Neuron (in vitro differentiated cells): ENCODE results near the gene APOC3.
"Not testable (repeated sequence)": the region's sequence is repeated elsewhere in the genome, so short reads cannot be mapped to it uniquely, and the experiment has no call there.

Experiments used
- H2AFZ ChIP-seq: one replicate; pipeline ENCODE4 v1.6.1; 2013; ENCODE audit warnings: low read depth, mild to moderate bottlenecking, inconsistent platforms, low read length, moderate library complexity
- H3K27me3 ChIP-seq: one replicate; pipeline ENCODE4 v1.6.1; 2013; ENCODE audit warnings: low read length; ENCODE audit not compliant: insufficient read depth
- H3K36me3 ChIP-seq: one replicate; pipeline ENCODE4 v1.6.1; 2013; ENCODE audit warnings: low read length; ENCODE audit not compliant: insufficient read depth
- H3K4me1 ChIP-seq: one replicate; pipeline ENCODE4 v1.6.1; 2013; ENCODE audit warnings: low read length; ENCODE audit not compliant: insufficient read depth
- H3K4me3 ChIP-seq: 2 replicates; pipeline ENCODE4 v1.5.1; 2013; ENCODE audit warnings: mild to moderate bottlenecking, low read length, moderate library complexity
- H3K9me3 ChIP-seq: one replicate; pipeline ENCODE4 v1.6.1; 2013; ENCODE audit warnings: low read length

The APOC3 gene

DNA sequence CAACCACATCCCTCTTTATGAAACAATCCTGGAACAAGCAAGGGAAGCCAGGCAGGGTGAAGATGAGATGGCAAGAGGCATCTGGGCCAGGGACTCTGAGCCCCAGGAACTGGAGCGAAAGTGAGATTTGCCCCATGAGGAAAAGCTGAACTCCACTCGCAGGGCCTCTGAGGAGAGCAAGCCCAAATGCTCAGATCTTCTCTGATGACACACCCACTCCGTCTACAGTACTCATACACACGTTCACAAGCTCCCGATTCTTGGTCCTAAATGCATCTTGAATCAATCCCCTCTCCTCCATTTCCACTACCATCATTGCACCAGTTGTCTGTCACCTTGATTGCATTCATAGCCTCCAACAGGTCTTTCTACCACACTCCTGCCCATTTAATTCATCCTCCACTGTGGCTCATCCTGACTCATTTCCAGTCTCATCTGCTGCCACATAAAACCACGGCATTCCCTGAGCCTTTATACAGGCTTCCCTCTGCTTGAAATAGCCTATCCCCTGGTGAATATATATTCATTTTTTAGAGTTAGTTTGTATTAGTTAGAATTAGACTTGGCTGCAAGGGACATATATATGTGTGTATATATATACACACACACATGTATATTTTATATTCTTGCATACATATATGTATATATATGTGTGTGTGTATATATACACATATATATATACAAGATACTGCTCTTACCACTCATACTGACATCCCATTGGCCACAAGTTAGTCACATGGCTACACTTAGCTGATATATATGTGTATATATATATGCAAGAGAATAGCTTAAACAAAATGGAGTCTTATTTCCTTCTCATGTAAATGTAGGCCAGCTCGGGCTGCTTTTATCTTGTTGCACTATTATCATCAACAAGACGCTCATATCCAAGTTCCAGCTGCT, 36.6 kb upstream of the APOC3 start:
- H3K4me3 ChIP-seq = no peak overlapping the region
- no peaks in the 10 kb centered on the region for H3K9me3 ChIP-seq
- no peaks in the 10 kb centered on the region for H3K36me3 ChIP-seq
- no peak overlapping the region for H2AFZ ChIP-seq
- no peaks in the 10 kb centered on the region for H3K27me3 ChIP-seq
- H3K4me1 ChIP-seq = peaks cover 5% of the 10 kb centered on the region

DNA sequence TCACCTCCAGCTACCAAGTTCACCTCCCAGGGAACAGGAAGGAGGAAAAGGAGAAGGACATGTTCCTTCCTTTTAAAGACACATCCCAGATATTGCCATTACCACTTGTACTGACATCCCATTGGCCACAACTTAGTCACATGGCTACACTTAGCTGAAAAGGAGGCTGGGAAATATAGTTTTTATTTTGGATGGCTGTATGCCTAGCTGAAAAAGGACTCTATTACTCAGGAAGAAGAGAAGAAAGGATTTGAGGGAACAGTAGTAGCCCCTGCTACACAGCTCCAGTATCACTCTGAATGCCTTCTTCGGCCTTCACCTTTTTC, 36.0 kb upstream of the APOC3 start:
- Histone ChIP-seq H2AFZ (no peak overlapping the region), H3K4me3 (no peak overlapping the region), H3K36me3 (no peaks in the 10 kb centered on the region), H3K4me1 (no peaks in the 10 kb centered on the region), H3K9me3 (no peaks in the 10 kb centered on the region), H3K27me3 (no peaks in the 10 kb centered on the region)

DNA sequence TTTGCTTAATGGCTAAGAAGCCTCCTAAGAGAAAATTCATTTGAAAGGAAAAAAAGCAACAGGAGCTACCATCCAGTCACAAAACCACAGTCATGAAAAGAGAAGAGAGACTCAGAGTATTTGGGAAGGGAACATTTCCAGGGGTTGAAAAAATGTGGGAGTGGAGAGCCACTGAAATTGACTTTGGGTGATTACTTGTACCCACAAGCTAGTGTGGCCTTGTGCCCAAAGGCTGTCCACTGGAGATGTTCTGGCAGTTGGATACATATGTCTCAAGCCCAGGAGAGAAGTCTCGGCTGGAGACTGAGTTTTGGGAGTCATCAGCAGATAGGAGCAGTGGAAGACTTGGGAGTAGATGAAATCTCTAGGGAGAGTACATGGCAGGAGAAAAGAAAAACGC, 34.9 kb upstream of the APOC3 start:
- Histone ChIP-seq H3K4me3 (no peak overlapping the region), H3K27me3 (no peaks in the 10 kb centered on the region), H3K4me1 (no peaks in the 10 kb centered on the region), H2AFZ (no peak overlapping the region), H3K9me3 (no peaks in the 10 kb centered on the region), H3K36me3 (no peaks in the 10 kb centered on the region)

DNA sequence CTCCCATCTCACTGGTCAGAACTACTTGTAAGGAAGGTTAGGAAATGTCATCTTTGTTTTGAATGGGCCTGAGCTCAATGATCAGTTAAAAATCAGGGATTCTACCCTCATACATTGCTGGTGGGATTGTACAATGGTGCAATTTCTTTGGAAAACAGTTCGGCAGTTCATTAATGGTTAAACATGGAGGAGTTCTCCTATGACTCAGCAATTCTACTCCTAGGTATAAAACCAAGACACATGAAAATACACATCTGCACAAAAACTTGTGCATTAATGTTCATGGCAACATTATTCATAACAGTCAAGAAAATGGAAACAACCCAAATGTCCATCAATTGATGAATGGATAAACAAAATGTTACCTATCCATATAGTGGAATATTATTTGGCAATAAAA, 33.2 kb upstream of the APOC3 start:
- Histone ChIP-seq H3K36me3 (no peaks in the 10 kb centered on the region), H3K4me3 (no peak overlapping the region), H3K4me1 (no peaks in the 10 kb centered on the region), H3K9me3 (no peaks in the 10 kb centered on the region), H2AFZ (no peak overlapping the region), H3K27me3 (no peaks in the 10 kb centered on the region)

DNA sequence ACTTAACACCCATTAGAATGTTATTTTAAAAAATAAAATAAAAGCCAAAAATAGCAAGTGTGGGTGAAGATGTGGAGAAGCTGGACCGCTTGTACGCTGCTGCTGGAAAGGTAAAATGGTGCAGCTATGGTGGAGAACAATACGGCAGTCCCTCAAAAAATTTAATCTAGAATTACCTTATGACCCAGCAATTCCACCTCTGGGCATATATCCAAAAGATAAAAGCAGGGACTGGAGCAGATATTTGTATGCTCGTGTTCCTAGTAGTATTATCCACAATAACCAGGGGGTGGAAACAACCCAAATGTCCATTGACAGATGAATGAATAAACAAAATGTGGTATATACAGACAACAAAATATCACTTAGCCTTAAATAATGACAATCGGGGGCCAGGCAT, 31.9 kb upstream of the APOC3 start:
- no peak overlapping the region for H3K4me3 ChIP-seq
- H3K4me1 ChIP-seq = no peaks in the 10 kb centered on the region
- no peaks in the 10 kb centered on the region for H3K27me3 ChIP-seq
- H3K9me3 ChIP-seq = no peaks in the 10 kb centered on the region
- no peaks in the 10 kb centered on the region for H3K36me3 ChIP-seq
- H2AFZ ChIP-seq = no peak overlapping the region

DNA sequence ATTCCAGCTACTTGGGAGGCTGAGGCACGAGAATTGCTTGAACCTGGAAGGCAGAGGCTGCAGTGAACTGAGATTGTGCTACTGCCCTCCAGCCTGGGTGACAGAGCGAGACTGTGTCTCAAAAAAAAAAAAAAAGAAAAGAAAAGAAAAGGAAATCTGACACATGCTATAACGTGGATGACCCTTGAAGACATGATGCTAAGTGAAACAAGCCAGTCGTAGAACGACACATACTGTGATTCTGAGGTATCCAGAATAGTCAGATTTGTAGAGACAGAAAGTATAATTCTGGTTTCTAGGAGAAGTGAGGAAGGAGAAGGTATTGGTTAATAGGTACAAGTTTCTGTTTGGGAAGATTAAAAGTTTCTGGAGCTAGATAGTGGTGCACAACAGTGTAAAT, 31.3 kb upstream of the APOC3 start:
- no peak overlapping the region for H2AFZ ChIP-seq
- H3K36me3 ChIP-seq = no peaks in the 10 kb centered on the region
- no peaks in the 10 kb centered on the region for H3K27me3 ChIP-seq
- H3K4me3 ChIP-seq = no peak overlapping the region
- no peaks in the 10 kb centered on the region for H3K4me1 ChIP-seq
- no peaks in the 10 kb centered on the region for H3K9me3 ChIP-seq

DNA sequence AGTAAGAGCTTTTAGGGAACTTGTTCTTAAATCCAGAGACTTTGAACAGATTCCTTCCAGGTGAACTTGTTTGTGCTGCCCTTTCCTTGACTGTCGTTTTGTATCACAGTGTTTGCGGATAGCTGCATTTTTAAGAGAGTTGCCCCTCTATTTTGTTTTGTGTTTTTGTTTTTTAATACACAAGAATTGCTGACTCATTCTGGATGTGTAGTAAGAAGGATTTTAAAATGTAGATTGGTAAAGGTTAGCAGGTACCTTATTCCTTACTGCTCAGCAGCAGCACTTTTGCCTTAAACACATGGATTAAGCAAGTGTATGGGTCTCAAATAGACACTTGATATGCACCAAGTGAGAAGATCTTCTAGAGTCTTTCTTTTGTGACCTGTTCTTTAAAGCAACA, 29.1 kb upstream of the APOC3 start:
- H3K36me3 ChIP-seq = no peaks in the 10 kb centered on the region
- no peak overlapping the region for H3K4me3 ChIP-seq
- H2AFZ ChIP-seq = no peak overlapping the region
- H3K9me3 ChIP-seq = no peaks in the 10 kb centered on the region
- no peaks in the 10 kb centered on the region for H3K27me3 ChIP-seq
- no peaks in the 10 kb centered on the region for H3K4me1 ChIP-seq

DNA sequence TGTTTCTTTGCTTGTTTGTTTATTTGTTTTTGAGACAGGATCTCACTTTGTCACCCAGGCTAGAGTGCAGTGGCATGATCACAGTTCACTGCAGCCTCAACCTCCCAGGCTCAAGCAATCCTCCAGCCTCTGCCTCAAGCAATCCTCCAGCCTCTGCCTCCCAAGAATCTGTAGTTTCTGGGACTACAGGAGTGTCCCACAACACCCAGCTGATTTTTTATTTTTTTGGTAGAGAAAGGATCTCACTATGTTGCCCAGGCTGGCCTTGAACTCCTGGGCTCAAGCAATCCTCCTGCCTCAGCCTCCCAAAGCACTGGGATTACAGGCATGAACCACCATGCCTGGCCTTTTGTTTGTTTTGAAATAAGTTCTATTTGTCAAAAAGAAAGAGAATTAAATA, 28.0 kb upstream of the APOC3 start:
- H3K4me3 ChIP-seq, H3K36me3 ChIP-seq, H2AFZ ChIP-seq, H3K4me1 ChIP-seq, H3K9me3 ChIP-seq, H3K27me3 ChIP-seq: not testable (repeated sequence)

DNA sequence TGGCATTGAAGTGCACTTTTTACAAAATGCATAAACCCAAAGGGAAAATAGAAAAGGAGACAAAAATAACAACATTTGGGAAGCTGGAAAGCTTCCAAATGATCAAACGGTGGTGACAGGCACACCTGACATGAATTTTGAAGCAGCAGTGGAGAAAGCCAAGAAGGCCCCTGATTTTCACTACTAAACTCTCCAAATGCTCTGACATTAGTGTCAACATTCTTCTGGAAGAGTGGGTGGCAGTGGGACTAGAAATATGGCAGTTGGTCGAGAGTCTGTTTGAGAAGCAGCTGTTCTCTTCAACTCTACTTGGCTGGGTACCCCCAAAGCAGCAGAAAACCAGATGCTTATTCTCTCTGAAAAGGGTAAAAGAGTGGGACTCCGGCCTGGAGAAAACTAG, 25.7 kb upstream of the APOC3 start:
- Histone ChIP-seq H3K9me3 (no peaks in the 10 kb centered on the region), H3K4me3 (no peak overlapping the region), H3K27me3 (no peaks in the 10 kb centered on the region), H3K4me1 (no peaks in the 10 kb centered on the region), H3K36me3 (no peaks in the 10 kb centered on the region), H2AFZ (no peak overlapping the region)

DNA sequence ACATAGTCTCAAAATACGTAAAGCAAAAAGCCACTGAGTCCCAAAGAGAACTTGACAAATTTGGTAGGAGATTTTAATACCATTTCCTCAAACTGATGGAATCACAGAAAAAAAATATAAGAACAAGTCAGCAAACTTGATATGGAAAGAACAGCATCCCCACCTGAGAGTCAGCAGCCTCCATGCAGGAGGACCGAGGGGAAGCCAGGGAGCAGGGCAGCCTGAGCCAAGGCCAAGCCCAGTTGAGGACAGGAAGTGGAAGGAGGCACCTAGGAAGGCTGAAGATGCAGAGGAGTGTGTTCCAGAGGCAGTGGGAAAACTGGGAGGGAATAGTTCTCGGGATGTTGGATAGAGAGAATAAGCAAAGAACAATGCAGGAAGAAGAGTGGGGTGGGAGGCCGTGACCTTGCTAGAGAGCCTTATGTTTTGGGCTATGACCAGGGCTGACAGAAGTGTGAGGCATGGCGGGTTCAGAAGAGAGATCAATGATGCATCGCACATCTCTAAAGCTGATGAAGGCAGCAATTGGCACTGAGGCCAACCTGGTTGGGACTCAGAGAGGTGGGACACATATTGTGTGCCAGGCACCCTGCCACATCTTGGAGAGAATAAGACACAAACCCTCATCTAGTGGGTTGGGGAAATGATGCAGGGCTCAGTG, 22.0 kb upstream of the APOC3 start:
- H3K4me3 ChIP-seq = no peak overlapping the region
- H3K36me3 ChIP-seq = no peaks in the 10 kb centered on the region
- no peaks in the 10 kb centered on the region for H3K4me1 ChIP-seq
- no peaks in the 10 kb centered on the region for H3K27me3 ChIP-seq
- H2AFZ ChIP-seq = no peak overlapping the region
- H3K9me3 ChIP-seq = no peaks in the 10 kb centered on the region

DNA sequence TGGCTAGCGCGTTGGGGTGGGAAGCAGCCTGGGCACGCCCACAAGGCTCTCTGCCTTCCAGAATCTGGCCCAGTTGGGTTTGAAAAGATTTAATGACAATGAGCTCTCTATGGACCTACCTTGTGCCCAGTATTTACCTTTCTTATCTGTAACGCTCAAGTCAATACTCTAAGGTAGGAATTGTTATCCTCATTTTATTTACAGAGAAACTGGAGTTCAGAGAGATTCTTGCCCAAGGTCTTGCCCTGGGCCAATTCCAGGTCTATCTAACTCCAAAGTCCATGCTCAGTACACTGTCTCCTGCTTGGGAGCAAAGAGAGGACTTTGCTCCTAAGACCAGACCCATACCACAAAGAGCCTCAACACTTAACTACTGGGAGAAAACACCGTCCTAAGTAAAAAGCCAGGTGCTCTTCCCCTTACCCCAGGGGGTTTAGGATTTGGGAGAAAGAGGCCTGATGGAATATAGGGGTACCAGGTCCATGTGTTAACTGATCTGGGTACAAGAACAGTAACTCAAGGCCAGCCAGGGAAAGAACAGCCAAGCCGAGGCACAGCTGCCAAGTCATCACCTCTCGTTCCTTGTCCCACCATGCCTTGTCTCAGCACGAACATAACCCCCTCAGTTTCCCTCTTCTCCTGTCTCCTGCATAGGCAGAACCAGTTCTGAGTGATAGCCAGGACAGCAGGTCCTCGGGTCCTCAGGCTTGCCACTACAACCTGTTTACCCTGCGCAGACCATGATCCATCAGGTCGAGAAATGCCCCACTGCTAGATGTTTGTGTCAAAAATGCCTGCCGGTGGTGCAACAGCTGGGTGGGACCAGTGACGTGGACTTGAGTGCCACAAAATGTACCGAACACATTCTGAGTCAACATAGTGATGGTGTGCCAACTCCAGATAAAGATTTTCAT, 21.2 kb upstream of the APOC3 start:
- Histone ChIP-seq H2AFZ (no peak overlapping the region), H3K9me3 (no peaks in the 10 kb centered on the region), H3K4me3 (no peak overlapping the region), H3K4me1 (no peaks in the 10 kb centered on the region), H3K36me3 (no peaks in the 10 kb centered on the region), H3K27me3 (no peaks in the 10 kb centered on the region)

DNA sequence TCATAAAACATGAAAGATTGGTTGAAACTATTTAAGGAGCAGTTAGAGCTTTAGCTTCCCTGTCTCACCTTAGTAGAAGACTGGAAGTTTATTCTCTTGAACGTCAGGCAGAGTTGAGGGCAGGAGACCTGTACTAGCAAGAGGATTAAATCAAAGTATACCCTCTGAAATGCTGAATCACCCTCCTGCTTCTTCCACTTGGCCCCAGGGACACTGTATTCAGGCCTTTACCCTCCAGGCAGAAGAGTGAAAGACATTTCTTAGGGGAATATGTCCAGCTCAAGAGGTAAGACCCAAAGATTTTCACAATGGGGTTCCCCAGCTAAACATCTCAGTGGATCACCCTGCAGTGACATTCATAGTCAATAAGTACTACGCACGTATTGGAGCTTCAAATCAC, 18.5 kb upstream of the APOC3 start:
- Histone ChIP-seq H3K36me3 (no peaks in the 10 kb centered on the region), H3K4me1 (no peaks in the 10 kb centered on the region), H3K27me3 (no peaks in the 10 kb centered on the region), H3K4me3 (no peak overlapping the region), H2AFZ (no peak overlapping the region), H3K9me3 (no peaks in the 10 kb centered on the region)

DNA sequence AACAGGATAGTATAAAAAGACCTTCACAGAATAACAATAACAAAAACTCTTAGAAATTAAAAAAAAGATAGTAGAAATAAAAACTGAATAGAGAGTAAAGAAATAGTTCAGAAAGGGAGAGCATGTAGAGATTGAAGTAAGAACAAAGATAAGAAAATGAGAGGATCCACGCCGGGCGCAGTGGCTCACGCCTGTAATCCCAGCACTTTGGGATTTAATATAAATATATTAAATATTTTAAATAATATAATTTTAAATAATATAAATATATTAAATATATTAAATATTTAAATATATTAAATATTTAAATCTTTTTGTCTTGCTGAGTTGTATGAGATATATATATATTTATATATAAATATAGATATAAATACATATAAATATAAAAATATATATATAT, 17.6 kb upstream of the APOC3 start:
- Histone ChIP-seq H3K36me3 (no peaks in the 10 kb centered on the region), H3K9me3 (no peaks in the 10 kb centered on the region), H3K4me3 (no peak overlapping the region), H3K27me3 (no peaks in the 10 kb centered on the region), H2AFZ (no peak overlapping the region), H3K4me1 (no peaks in the 10 kb centered on the region)
